Measurements from ENCODE around the gene BCL2L13.

BCL2L13 gene

GRCh38 chr22:17748555-17749353, 110.2 kb downstream of the BCL2L13 start:
- no peak for TF ChIP-seq CTCF (IDR thresholded peaks at IDR 0.05)

- no peak for TF ChIP-seq CTCF (IDR thresholded peaks at IDR 0.05)
Measured at GRCh38 chr22:17749605-17750395, 111.2 kb downstream of the BCL2L13 start.

GRCh38 chr22:17751596-17751995, 113.0 kb downstream of the BCL2L13 start:
- no peak for TF ChIP-seq CTCF (IDR thresholded peaks at IDR 0.05)

- TF ChIP-seq CTCF (IDR thresholded peaks at IDR 0.05): no peak
Measured at GRCh38 chr22:17753401-17753989, 114.9 kb downstream of the BCL2L13 start.

- no peak for TF ChIP-seq CTCF (IDR thresholded peaks at IDR 0.05)
Measured at GRCh38 chr22:17754233-17754925, 115.8 kb downstream of the BCL2L13 start.

GRCh38 chr22:17761138-17761488, 122.6 kb downstream of the BCL2L13 start:
- no peak for TF ChIP-seq CTCF (IDR thresholded peaks at IDR 0.05)

- no peak for TF ChIP-seq CTCF (IDR thresholded peaks at IDR 0.05)
Measured at GRCh38 chr22:17764036-17764435, 125.5 kb downstream of the BCL2L13 start.

All from LNCAP (cell line).